HG03159 (cell line): ENCODE results near the gene COL6A5.
"Not testable (repeated sequence)": the region's sequence is repeated elsewhere in the genome, so short reads cannot be mapped to it uniquely, and the experiment has no call there.

ENCODE experiments used
- ATAC-seq: cut with Tn5 transposase; IDR thresholded peaks from one replicate; pipeline ENCODE4 v1.9.1; 2021; ENCODE audit warnings: mild to moderate bottlenecking, moderate library complexity; ENCODE audit not compliant: unreplicated experiment

The COL6A5 gene, protein sequence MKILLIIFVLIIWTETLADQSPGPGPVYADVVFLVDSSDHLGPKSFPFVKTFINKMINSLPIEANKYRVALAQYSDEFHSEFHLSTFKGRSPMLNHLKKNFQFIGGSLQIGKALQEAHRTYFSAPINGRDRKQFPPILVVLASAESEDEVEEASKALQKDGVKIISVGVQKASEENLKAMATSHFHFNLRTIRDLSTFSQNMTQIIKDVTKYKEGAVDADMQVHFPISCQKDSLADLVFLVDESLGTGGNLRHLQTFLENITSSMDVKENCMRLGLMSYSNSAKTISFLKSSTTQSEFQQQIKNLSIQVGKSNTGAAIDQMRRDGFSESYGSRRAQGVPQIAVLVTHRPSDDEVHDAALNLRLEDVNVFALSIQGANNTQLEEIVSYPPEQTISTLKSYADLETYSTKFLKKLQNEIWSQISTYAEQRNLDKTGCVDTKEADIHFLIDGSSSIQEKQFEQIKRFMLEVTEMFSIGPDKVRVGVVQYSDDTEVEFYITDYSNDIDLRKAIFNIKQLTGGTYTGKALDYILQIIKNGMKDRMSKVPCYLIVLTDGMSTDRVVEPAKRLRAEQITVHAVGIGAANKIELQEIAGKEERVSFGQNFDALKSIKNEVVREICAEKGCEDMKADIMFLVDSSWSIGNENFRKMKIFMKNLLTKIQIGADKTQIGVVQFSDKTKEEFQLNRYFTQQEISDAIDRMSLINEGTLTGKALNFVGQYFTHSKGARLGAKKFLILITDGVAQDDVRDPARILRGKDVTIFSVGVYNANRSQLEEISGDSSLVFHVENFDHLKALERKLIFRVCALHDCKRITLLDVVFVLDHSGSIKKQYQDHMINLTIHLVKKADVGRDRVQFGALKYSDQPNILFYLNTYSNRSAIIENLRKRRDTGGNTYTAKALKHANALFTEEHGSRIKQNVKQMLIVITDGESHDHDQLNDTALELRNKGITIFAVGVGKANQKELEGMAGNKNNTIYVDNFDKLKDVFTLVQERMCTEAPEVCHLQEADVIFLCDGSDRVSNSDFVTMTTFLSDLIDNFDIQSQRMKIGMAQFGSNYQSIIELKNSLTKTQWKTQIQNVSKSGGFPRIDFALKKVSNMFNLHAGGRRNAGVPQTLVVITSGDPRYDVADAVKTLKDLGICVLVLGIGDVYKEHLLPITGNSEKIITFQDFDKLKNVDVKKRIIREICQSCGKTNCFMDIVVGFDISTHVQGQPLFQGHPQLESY (N-terminal part only)

DNA sequence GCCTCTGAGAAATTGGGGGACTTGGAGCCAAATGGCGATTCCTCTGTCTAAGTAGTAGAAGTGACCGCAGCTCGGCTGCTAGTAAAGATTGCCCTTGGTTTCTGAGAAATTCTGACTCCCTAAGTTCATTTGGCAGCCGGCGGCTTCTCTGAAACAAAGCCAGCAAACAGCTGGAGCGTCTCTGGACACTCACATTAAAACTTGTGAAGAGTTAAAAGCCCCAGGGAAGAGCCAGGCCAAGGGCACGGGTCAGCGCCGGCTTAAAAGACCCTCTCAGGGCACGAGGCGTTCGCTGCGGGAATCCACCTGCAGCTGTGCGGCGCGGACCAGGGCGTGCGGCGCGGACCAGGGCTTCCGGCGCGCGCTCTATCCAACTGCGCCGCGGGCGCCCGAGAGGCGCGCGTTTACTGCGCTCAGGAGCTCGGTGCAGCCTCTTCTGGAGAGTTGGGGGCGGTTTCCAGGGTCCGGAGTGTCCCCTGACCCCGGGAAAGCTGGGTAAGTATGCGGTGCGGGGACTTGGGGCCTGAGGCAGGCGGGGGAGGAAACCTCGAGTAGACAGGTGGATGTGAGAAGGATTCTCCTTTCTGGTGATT lies at the start of gene COL6A5:
Gene COL6A5, plus strand, starts transcription at position 186 of the 593 bp plus-strand sequence. CDS start 27,967 bp downstream, outside the sequence.
- no peak for ATAC-seq

DNA sequence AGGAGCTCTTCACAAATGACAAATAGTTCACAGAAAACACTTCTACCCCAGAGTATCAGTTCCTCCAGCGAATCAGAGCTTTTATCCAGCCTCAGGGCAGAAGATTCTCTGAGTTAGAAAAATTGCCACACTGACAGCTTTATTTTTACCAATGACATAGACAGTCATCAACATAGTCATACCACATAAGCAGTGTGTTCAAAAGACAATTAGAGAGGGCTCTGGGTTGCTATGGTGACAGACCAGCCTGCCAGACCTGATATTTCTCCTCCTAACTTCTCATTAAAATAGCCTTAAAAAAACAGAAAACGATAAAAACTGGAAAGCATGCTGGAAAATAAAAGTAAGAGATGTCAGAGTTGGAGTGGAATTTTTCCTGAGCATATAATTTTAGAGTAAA lies 45.9 kb upstream of the COL6A5 start:
- ATAC-seq: no peak

DNA sequence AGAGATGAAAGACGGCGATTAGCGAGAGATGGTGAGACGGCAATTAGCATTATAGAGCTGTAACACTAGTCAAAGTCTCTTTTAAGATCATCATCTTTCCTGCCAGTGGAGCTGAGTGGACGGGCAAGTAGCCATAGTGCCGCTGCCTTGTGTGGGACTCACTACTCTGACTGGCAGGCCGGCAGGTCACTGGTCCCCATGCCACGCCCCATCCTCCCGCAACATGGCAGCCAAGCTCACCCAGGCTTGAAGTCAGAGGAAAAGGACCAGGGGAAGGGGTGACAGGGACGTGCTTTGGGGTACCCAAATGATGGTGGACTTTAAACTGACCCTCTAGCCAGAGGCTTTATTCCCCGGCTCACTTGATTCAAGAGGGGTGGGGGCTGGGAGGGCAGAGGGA lies 44.6 kb upstream of the COL6A5 start:
- no peak for ATAC-seq

DNA sequence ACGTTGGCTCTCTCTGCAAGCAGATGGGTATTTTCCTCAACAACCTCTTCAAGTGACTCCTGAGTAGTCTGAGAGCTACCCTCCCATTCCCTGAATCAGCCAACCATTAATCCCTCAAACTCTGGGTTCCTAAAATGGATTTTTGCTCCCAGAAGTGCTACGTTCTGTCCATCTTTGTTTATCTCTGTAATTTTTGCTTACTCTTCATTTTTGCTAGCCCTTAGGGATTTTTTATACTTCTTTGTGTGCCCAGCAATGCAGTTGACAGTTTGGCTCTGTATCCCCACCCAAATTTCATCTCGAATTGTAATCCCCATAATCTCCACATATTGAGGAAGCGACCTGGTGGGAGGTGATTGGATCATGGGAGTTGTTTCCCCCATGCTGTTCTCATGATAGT lies 35.4 kb upstream of the COL6A5 start:
- no peak for ATAC-seq

DNA sequence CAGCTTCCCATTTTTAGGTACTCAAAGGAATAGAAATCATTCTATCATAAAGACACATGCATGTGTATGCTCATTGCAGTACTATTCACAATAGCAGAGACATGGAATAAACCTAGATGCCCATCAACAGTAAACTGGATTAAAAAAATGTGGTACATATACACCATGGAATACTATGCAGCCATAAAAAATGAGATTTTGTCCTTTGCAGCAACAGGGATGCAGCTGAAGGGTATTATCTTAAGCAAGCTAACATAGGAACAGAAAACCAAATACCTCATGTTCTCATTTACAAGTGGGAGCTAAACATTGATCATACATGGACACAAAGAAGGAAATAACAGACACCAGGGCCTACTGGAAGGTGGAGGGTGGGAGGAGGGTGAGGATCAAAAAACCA lies 33.1 kb upstream of the COL6A5 start:
- no peak for ATAC-seq

DNA sequence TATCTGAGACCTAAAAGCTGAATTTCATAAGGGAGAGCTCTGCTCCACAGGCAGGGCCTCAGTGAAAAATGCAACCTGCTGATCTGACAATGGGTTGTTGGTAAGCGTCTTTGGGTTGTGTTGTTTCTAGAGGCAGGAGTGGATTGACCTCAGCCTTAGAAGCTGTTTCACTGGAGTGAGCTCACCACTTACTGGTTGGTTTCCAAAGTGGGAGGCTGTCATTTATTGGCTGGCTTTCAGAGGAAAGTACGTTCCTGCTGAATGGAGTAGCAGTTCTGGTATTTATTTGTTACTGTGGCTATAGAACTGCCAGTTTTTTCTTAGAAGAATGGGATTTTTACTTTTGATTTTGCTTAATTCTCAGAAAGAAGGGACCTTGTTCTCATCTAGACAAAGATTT lies 29.3 kb upstream of the COL6A5 start:
- no peak for ATAC-seq

DNA sequence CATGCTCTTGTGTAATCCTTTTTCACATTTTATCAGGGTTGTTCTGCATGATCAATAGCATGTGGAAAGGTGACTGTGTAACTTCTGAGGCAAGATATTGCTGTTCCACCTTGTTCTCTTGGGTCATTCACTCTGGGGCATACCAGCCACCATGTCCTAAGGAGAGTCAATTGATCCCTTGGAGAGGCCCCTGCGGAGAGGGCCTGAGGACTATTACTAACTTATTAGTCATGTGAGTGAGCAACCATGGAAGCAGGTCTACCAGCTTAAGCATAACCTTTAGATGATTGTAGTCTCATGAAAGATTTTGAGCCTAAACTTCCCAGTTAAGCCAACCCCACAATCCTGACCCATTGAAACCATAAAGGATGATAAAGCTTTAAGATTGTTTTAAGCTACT lies 22.0 kb upstream of the COL6A5 start:
- no peak for ATAC-seq

DNA sequence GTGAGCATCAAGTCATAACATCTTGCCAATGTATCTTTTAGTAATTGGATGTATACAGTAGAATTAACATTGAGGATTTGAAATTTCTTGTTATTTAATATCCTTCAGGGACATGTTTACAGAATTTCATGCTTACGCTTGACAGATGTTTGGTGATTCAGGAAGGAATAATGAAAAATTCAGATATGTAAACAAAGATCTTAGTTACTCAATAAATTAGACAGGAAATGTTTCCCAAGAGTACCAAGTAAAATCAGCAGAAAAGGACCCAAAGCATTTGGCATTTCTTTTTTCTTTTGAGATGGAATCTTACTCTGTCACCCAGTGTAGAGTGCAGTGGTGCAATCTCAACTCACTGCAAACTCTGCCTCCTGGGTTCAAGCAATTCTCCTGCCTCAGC lies 4.7 kb upstream of the COL6A5 start:
- no peak for ATAC-seq

DNA sequence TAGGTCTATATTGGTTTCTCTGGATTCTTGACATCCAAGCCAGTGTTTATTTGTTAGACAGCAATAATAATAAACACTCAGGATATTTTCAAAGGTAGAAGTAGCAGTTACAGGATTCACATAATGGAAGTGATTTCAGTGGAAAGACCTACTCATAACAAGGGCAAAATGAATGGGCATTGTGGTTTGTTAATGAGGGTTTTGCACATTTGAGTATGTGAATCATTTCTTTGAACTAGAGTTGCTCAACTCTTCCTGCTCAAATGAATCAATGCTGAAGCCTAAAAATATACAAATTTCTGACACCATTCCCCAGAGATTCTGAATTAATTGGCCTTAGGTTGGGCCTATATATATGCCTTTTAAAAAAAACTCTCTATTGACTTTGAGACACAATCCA lies 4.1 kb upstream of the COL6A5 start:
- ATAC-seq: no peak

DNA sequence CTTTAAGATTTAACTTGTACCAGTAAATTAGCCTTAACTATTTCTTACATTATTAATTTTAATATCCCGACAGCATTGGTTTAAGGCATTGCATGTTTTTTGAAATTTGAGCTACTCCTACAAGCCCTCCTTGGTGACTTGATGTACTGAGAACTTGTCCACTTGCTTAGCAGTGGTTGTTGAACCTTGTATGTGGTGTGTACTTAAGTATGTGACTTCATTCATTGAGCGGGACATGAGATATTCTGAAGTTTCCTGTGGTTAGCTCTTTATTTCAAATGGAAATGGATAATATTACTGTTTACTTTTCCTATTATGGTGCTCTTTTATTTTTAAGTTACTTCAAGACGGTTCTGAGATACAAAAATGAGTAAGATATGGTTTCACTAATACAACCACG lies 3.6 kb upstream of the COL6A5 start:
- ATAC-seq: no peak

DNA sequence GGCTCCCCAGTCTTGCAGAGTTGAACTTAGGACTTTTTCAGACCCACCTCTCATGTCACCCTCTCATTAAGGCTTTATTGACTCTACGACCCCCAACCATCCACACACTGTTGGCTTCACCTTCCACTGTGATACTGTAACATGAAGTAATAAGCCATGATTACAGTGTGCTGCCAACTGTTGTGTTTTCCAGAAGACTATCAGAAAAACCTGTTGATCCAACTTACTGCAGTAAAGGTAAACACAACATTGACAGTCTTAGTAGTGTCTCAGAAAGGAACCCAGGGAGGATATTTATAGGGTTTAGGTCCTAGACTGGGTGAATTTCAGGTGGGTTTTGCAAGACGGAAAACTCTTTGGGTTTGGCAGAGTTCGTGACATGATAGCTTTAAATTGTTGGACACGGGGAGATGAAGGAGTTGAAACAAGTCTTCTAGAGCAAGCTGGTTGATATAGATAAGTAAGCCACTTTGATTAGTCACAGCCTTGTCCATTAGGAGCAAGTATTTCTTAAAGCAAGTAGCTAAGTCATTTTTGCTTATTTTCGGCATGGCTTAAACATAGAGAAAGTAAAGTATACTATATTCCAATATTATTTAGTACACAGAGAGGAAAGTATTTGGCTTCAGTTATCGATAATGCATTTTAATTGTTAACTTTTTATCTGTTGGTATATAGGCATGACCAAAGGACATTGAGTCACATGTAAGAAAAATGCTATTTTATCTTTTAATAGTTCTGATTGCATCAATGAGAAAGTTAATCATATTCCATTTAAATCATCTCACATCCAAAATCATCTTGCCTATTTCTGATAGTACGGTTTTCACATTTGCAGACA lies 2.4 kb upstream of the COL6A5 start:
- no peak for ATAC-seq

DNA sequence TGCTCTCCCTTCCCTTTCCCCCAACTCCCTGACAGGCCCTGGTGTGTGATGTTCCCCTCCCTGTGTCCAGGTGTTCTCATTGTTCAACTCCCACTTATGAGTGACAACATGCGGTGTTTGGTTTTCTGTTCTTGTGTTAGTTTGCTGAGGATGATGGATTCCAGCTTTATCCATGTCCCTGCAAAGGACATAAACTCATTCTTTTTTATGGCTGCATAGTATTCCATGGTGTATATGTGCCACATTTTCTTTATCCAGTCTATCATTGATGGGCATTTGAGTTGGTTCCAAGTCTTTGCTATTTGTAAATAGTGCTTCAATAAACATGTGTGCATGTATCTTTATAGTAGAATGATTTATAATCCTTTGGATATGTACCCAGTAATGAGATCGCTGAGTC lies 2.8 kb downstream of the COL6A5 start:
- not testable (repeated sequence) for ATAC-seq

DNA sequence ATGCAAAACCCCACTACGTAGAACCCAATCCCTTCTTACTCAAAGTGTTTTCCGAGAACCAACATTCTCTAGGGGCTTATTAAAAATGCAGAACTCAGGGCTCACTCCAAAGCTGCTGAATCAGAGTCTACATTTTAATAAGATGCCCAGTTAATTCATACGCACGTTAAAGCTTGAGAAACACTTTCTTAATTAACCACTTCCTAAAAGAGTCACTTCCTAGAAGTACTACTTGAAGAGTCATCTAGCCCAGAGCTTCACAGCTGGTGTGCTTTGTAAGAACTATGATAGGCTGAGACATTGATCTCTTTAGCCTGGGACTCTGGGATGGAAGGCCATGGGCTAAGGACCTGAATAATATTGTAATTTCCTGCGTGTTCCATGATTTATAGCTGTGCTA lies 9.0 kb downstream of the COL6A5 start:
- no peak for ATAC-seq

DNA sequence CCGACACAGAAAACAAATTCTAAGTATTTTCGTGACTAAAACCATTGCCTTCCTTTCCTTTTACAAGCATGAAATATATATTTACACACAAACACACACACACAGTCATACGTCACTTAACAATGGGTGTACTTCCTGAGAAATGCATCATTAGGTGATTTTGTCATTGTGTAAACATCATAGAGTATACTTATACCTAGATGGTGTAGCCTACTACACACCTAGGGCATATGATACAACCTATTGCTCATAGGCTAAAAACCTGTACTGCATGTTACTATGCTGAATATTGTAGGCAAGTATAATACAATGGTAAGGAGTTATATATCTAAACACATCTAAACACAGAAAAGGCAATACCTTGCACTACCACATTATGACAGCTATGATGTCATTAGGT lies 28.6 kb downstream of the COL6A5 start:
- no peak for ATAC-seq

DNA sequence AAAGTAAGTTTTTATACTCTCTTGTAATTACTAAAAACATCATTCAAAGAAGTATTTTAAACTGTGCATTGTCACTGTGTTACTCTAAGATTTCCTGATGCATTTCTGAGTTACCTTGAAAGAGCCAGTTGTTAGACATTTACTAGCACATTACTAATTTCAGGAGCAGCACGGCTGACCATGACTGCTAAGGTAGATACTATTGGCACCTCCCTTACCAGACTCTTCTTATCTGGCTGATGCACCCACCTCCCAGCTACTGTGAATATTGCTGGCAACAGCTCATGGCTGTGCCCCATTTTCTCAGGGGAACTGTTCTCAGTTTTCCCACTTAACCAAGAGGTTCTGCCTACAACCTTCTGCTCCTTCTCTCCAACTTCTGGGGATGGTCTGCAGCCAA lies 29.4 kb downstream of the COL6A5 start:
- ATAC-seq: no peak

DNA sequence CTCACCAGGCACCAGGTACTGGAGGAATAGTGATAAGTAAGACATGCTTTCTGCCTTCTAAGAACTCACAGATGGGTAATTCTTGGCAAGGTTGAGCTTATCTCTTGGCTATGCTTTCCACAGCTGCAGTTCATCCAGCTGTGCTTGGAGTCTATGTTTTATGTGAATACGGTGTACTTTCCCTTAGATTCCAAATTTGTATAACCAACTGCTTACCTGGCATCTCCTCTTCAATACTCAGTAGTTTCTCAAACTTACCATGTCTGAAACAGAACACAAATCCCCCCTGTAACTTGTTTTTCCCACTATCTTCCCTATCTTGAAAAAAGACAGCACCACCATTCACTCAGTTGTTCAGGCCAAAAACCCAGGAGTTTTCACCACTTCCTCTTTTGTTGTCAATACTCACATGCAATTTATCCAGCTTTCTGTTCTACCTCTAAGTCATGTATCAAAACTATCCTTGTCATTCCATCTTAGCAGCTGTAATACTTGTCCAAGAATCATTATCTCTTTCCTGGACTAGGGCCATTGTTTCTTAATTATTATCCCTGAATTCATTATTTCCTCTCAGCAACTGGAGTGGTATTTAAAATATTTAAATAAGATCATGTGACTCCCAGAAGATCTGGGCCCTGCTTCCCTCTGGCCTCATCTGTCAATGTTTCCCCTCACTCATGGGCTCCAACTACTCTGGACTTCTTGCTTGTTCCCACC lies 32.6 kb downstream of the COL6A5 start:
- no peak for ATAC-seq

DNA sequence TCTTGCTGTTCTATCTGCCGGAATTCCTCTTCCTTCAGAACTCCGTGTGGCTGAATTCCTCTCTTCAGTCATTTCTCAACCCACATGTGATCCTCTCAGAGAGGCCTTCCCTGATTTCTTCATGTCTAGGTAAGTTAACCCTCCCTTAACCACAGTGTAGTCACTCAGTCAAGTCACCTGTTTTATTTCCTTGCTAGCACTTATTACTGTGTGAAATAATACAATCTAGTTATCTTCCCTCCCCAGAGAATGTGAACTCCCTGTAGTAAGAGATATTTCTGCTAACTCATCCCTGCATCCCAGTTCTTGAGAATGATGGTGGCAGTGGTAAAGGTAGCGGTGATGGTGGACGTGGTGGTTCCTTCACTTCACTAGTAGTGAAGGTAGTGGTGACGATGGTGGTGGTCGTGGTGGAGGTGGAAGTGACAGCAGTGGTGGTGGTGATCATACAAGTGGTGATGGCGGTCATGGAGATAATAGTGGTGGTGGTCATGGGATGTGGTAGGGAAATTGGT lies 33.3 kb downstream of the COL6A5 start:
- no peak for ATAC-seq

DNA sequence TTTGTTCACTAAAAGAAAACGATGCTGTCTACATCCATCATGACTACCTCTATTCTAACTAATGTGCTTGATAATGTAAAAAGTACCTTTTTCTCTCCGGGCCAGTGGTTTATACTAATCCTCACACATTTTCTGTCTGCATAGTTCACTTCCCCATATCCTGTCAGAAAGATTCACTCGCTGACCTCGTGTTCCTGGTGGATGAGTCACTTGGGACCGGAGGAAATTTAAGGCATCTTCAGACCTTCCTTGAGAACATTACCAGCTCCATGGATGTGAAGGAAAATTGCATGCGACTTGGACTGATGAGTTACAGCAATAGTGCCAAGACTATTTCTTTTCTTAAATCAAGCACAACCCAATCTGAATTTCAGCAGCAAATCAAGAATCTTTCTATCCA lies 33.8 kb downstream of the COL6A5 start:
- no peak for ATAC-seq

DNA sequence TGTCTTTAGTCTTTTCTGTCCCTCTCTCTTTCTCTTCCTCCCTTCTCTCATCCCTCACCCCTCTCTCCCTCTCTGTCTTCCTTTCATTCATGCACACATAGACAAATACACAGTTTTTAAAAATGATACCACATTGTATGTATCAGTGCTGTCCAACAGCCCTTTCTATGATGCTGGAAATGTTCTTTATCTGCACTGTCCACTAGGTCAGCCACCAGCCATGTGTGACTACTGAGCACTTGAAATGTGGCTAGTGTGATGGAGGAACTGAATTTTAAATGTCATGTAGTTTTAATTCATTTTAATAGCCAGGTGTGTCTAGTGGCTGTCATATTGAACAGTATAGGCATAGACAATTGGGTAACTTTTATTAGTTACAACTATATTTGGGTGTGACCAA lies 34.9 kb downstream of the COL6A5 start:
- ATAC-seq: no peak
